Smooth muscle cell (in vitro differentiated cells): ENCODE data around the gene SSTR3. TPM values are rescaled to one million over a fixed set of nuclear protein-coding genes. Genes with fewer than 3 reads are reported as not detected.

Experiments
- DNase-seq: peaks from one replicate; lab custom pipeline; 2025; ENCODE audit not compliant: unreplicated experiment; lab: John Stamatoyannopoulos, UW
- H2AFZ ChIP-seq: fragments of 200-600 bp; sonication (generic); 2 replicates; pipeline ENCODE4 v1.6.0; 2016; ENCODE audit warnings: antibody characterized with exemption, low read depth, mild to moderate bottlenecking
- H3F3A ChIP-seq: fragments of 200-600 bp; sonication (generic); 2 replicates; pipeline ENCODE4 v1.6.0; 2017; ENCODE audit warnings: antibody characterized with exemption, low read depth
- H3K27ac ChIP-seq: fragments of 200-600 bp; sonication (generic); 2 replicates; pipeline ENCODE4 v1.5.1; 2016; ENCODE audit warnings: low read depth, mild to moderate bottlenecking
- H3K27me3 ChIP-seq: fragments of 200-600 bp; sonication (generic); 2 replicates; pipeline ENCODE4 v1.6.1; 2016; ENCODE audit warnings: low read depth, mild to moderate bottlenecking
- H3K36me3 ChIP-seq: fragments of 200-600 bp; sonication (generic); 2 replicates; pipeline ENCODE4 v1.5.1; 2016; ENCODE audit warnings: low read depth
- H3K4me1 ChIP-seq: fragments of 200-600 bp; sonication (generic); 2 replicates; pipeline ENCODE4 v1.5.1; 2016; ENCODE audit warnings: low read depth
- H3K4me2 ChIP-seq: fragments of 200-600 bp; sonication (generic); 2 replicates; pipeline ENCODE4 v1.6.0; 2016; ENCODE audit warnings: mild to moderate bottlenecking
- H3K4me3 ChIP-seq: fragments of 200-600 bp; sonication (generic); 2 replicates; pipeline ENCODE4 v1.5.1; 2016; ENCODE audit warnings: mild to moderate bottlenecking
- H3K79me2 ChIP-seq: fragments of 200-600 bp; sonication (generic); 2 replicates; pipeline ENCODE4 v1.6.0; 2016; ENCODE audit warnings: low read depth, mild to moderate bottlenecking
- H3K9ac ChIP-seq: fragments of 200-600 bp; sonication (generic); 2 replicates; pipeline ENCODE4 v1.6.0; 2016; ENCODE audit warnings: low read depth
- H3K9me3 ChIP-seq: fragments of 200-600 bp; sonication (generic); replicated peaks from 2 replicates; pipeline ENCODE4 v1.5.1; 2016; ENCODE audit warnings: low read depth
- H4K20me1 ChIP-seq: fragments of 200-600 bp; sonication (generic); 2 replicates; pipeline ENCODE4 v1.6.0; 2016; ENCODE audit warnings: low read depth
- CTCF ChIP-seq: fragments of 200-600 bp; sonication (generic); IDR thresholded peaks from 2 replicates; pipeline ENCODE4 v1.5.1; 2017; ENCODE audit warnings: borderline replicate concordance, mild to moderate bottlenecking, antibody characterized with exemption; ENCODE audit not compliant: insufficient read depth, poor library complexity, severe bottlenecking
- WGBS: methylation state at CpG from one replicate; pipeline ENCODE4 v1.1.7; 2016; ENCODE audit warnings: low lambda C conversion rate; 5-methylcytosine and 5-hydroxymethylcytosine counted together
- polyA plus RNA-seq: library from polyadenylated mRNA; unstranded; fragments of >200 nt; fragmentation: Nextera tagmentation; extraction: Ambion mirVana; gene quantifications from 2 replicates; pipeline ENCODE4 v1.2.1, GENCODE V29; 2016
- total RNA-seq: library from RNA; depleted of rRNA; stranded (reverse); fragments of >200 nt; gene quantifications from 2 replicates; pipeline ENCODE4 v1.2.3, GENCODE V29; 2014

SSTR3 gene
- total and polyA plus RNA-seq, 2 experiments from 2014 or later, result not detected

- H3K4me1 ChIP-seq, result peaks cover 11% of the 10 kb centered on the region
- H3K27me3 ChIP-seq, result no peaks in the 10 kb centered on the region
- H3K4me2 ChIP-seq, result peak overlapping the region; percentile 91
- no peaks in the 10 kb centered on the region for H3K79me2 ChIP-seq
- no peak overlapping the region for H2AFZ ChIP-seq
- no peak for DNase-seq
- H3F3A ChIP-seq, result peaks cover 17% of the 10 kb centered on the region
- 48% methylated on average over 12 of the region's 12 CpGs for WGBS
- no peaks in the 10 kb centered on the region for H3K9me3 ChIP-seq
- H3K9ac ChIP-seq, result peak overlapping the region; percentile 25
- no peaks in the 10 kb centered on the region for H3K36me3 ChIP-seq
- H3K27ac ChIP-seq, result peak overlapping the region; percentile 84
- no peak for TF ChIP-seq CTCF
- H3K4me3 ChIP-seq, result peak overlapping the region; percentile 60
- H4K20me1 ChIP-seq, result no peaks in the 10 kb centered on the region
Observed at GRCh38 chr22:37197451-37198257, 14.6 kb downstream of the SSTR3 start.

GRCh38 chr22:37196539-37197450 is 15.5 kb downstream of the SSTR3 start:
- Histone ChIP-seq H3K4me3 (no peak overlapping the region), H3K27ac (peak overlapping the region; percentile 84)

GRCh38 chr22:37195921-37196320 is 16.4 kb downstream of the SSTR3 start:
- Histone ChIP-seq H3K27me3 (no peaks in the 10 kb centered on the region), H4K20me1 (no peaks in the 10 kb centered on the region), H3K36me3 (no peaks in the 10 kb centered on the region), H2AFZ (no peak overlapping the region), H3K9me3 (no peaks in the 10 kb centered on the region), H3K4me2 (no peak overlapping the region), H3F3A (peaks cover 17% of the 10 kb centered on the region), H3K4me1 (peaks cover 11% of the 10 kb centered on the region), H3K9ac (no peak overlapping the region), H3K4me3 (no peak overlapping the region), H3K79me2 (no peaks in the 10 kb centered on the region), H3K27ac (peak overlapping the region; percentile 84)
- 71% methylated on average over 4 of the region's 4 CpGs for WGBS
- TF ChIP-seq CTCF, result no peak
- DNase-seq, result no peak

More at GRCh38 chr22:37196539-37197450, 15.5 kb downstream of the SSTR3 start:
- WGBS, result 71% methylated on average over 14 of the region's 14 CpGs
- peaks cover 17% of the 10 kb centered on the region for H3F3A ChIP-seq
- no peaks in the 10 kb centered on the region for H3K79me2 ChIP-seq
- no peak for DNase-seq
- peaks cover 11% of the 10 kb centered on the region for H3K4me1 ChIP-seq
- no peaks in the 10 kb centered on the region for H3K27me3 ChIP-seq
- H3K9ac ChIP-seq, result no peak overlapping the region
- H2AFZ ChIP-seq, result no peak overlapping the region
- no peaks in the 10 kb centered on the region for H3K9me3 ChIP-seq
- no peak for TF ChIP-seq CTCF
- H3K36me3 ChIP-seq, result no peaks in the 10 kb centered on the region
- H3K4me2 ChIP-seq, result peak overlapping the region; percentile 12
- no peaks in the 10 kb centered on the region for H4K20me1 ChIP-seq
